GM21576 (cell line): ENCODE data around the gene ANKRD33.

Experiments used
- ATAC-seq: cut with Tn5 transposase; IDR thresholded peaks from one replicate; pipeline ENCODE4 v1.9.1; 2021; ENCODE audit warnings: mild to moderate bottlenecking, moderate library complexity; ENCODE audit not compliant: unreplicated experiment

The ANKRD33 gene

GRCh38 chr12:51938726-51939125 lies 50.8 kb downstream of the ANKRD33 start:
- ATAC-seq: no peak

- no peak for ATAC-seq
These were observed 53.2 kb downstream of the ANKRD33 start for GRCh38 chr12:51941011-51941581.
